Bone marrow (tissue), 2 donors: ENCODE measurements around the gene MINDY1.

Experiments
- DNase-seq, 2 donors: peaks; one replicate each; lab custom pipeline; 2025; lab: John Stamatoyannopoulos, UW

Gene MINDY1

GRCh38 chr1:150965605-150966004 lies 41.1 kb downstream of the MINDY1 start:
- DNase-seq: no peak

- no peak for DNase-seq
Measured at GRCh38 chr1:150964164-150964489, 42.6 kb downstream of the MINDY1 start.

GRCh38 chr1:150963321-150964163 lies 43.2 kb downstream of the MINDY1 start:
- DNase-seq: no peak

GRCh38 chr1:150961756-150962155 lies 44.9 kb downstream of the MINDY1 start:
- no peak for DNase-seq

- no peak for DNase-seq
Measured at GRCh38 chr1:150960646-150961045, 46.1 kb downstream of the MINDY1 start.

GRCh38 chr1:150957666-150958065 lies 49.0 kb downstream of the MINDY1 start:
- DNase-seq: no peak

GRCh38 chr1:150955280-150955679 lies 51.4 kb downstream of the MINDY1 start:
- no peak for DNase-seq

- no peak for DNase-seq
Measured at GRCh38 chr1:150954708-150955107, 52.0 kb downstream of the MINDY1 start.
